Osteocyte (in vitro differentiated cells): ENCODE data around the gene ZDHHC3. TPM values are rescaled to one million over a fixed set of nuclear protein-coding genes. Genes with fewer than 3 reads are reported as not detected.

ENCODE experiments used
- DNase-seq: peaks from one replicate; pipeline ENCODE4 v3.0.0; 2021; ENCODE audit warnings: mixed read lengths; ENCODE audit not compliant: unreplicated experiment; ENCODE audit errors: extremely low spot score
- H3K27ac Mint-ChIP-seq: one replicate; pipeline ENCODE4 v1.8.0; 2021; ENCODE audit warnings: mild to moderate bottlenecking, mixed read lengths; ENCODE audit not compliant: unreplicated experiment
- H3K27me3 Mint-ChIP-seq: one replicate; pipeline ENCODE4 v1.8.0; 2021; ENCODE audit warnings: mixed read lengths; ENCODE audit not compliant: unreplicated experiment
- H3K36me3 Mint-ChIP-seq: one replicate; pipeline ENCODE4 v1.8.0; 2021; ENCODE audit warnings: mixed read lengths; ENCODE audit not compliant: unreplicated experiment
- H3K4me1 Mint-ChIP-seq: one replicate; pipeline ENCODE4 v1.8.0; 2021; ENCODE audit warnings: mixed read lengths; ENCODE audit not compliant: unreplicated experiment
- H3K4me3 Mint-ChIP-seq: one replicate; pipeline ENCODE4 v1.8.0; 2021; ENCODE audit warnings: mild to moderate bottlenecking, moderate library complexity, mixed read lengths; ENCODE audit not compliant: unreplicated experiment
- H3K9me3 Mint-ChIP-seq: one replicate; pipeline ENCODE4 v1.8.0; 2021; ENCODE audit warnings: mixed read lengths; ENCODE audit not compliant: unreplicated experiment
- total RNA-seq: library from RNA; stranded (reverse); gene quantifications from 2 replicates; pipeline ENCODE4 v1.2.1, GENCODE V29; 2021
- TF ChIP-seq, protein P1 (sequence below): fragments of 200-600 bp; sonication (generic); IDR thresholded peaks from 2 replicates; pipeline ENCODE4 v1.5.0; 2021; ENCODE audit warnings: antibody characterized with exemption, mild to moderate bottlenecking, moderate library complexity

The ZDHHC3 gene
- total RNA-seq, 1 donor from 2014 or later = 96.6 TPM

DNA sequence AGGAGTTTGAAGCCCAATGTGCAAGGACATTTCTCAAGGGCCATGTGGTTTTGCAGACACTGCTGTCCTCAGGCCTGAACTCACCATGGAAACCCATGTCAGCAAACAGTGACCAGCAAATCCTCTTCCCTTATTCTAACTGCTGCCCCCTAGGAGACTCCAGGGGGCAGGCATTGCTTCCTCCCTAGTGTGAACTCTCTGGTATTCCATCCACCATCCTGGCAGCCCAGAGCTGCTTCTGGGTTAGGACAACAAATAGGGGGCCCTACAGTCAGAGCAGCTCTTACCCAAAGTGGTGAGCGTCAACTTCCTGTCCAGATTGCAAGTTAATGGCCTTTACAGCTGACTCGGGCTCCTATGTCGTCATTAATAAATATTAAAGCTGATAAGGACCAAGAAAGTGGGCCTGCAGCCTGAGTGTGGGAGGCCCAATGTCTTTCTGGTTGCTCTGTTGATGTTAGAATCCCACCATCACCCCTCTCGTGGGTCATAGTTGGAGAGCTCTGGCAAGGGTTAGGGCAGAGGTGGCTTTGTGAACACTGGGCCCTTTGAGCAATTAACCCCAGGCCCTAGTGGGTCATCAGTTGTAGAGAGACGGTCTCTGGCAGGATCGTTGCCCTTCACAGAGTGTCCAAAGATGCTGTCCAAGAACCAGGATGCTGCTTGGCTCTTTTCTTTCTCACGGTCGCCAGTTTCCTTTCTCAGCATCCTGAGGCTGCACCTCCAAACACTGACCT lies 60.1 kb downstream of the ZDHHC3 start:
- TF ChIP-seq, protein P1, sequence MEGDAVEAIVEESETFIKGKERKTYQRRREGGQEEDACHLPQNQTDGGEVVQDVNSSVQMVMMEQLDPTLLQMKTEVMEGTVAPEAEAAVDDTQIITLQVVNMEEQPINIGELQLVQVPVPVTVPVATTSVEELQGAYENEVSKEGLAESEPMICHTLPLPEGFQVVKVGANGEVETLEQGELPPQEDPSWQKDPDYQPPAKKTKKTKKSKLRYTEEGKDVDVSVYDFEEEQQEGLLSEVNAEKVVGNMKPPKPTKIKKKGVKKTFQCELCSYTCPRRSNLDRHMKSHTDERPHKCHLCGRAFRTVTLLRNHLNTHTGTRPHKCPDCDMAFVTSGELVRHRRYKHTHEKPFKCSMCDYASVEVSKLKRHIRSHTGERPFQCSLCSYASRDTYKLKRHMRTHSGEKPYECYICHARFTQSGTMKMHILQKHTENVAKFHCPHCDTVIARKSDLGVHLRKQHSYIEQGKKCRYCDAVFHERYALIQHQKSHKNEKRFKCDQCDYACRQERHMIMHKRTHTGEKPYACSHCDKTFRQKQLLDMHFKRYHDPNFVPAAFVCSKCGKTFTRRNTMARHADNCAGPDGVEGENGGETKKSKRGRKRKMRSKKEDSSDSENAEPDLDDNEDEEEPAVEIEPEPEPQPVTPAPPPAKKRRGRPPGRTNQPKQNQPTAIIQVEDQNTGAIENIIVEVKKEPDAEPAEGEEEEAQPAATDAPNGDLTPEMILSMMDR = no peak
- Mint-ChIP-seq H3K36me3 (peaks cover 14% of the 10 kb centered on the region), H3K4me1 (peaks cover 11% of the 10 kb centered on the region), H3K4me3 (no peak overlapping the region), H3K9me3 (peaks cover 8% of the 10 kb centered on the region), H3K27me3 (no peaks in the 10 kb centered on the region), H3K27ac (no peak overlapping the region)
- DNase-seq = no peak

DNA sequence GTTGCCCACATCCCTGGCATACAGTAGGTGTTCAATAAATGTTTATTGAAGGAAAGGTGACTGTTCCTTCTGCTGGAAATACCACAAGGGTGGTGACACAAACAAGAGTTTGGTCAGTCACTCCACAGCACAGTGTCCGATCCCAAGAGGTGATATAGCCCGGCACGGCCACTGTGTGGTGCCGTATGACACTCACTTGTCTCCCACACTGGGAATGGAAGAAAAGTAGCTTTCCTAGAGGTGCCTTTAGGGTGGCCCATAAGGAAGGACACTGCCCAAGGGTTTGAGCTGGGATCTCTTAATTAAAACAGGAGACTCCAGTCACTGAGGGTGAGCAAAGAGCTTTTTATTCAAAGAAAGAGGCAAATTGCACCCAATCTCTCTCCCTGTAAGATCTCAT lies 61.0 kb downstream of the ZDHHC3 start:
- Mint-ChIP-seq H3K27me3 (no peaks in the 10 kb centered on the region), H3K4me1 (peaks cover 7% of the 10 kb centered on the region), H3K4me3 (no peak overlapping the region), H3K27ac (no peak overlapping the region), H3K9me3 (peaks cover 11% of the 10 kb centered on the region), H3K36me3 (peaks cover 12% of the 10 kb centered on the region)
- TF ChIP-seq, protein P1 = peak; percentile 48
- DNase-seq = no peak

DNA sequence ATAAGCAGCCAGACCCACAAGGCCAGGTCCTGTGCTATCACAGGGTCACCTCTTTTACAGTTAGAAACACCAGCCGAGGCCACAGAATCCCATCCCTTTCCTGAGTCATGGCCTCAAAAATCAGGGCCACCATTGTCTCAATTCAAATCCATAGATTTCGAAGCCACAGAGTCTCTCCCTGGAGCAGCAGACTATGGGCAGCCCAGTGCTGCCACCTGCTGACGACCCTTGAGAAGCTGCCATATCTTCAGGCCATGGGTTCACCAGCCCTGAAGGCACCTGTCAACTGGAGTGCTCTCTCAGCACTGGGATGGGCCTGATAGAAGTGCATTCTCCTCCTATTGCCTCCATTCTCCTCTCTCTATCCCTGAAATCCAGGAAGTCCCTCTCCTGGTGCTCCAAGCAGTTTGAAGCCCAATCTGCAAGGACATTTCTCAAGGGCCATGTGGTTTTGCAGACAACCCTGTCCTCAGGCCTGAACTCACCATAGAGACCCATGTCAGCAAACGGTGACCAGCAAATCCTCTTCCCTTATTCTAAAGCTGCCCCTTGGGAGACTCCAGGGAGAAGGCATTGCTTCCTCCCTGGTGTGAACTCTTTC lies 62.0 kb downstream of the ZDHHC3 start:
- Mint-ChIP-seq H3K4me3 (no peak overlapping the region), H3K27me3 (no peaks in the 10 kb centered on the region), H3K4me1 (peaks cover 6% of the 10 kb centered on the region), H3K27ac (no peak overlapping the region), H3K9me3 (peaks cover 11% of the 10 kb centered on the region), H3K36me3 (peaks cover 11% of the 10 kb centered on the region)
- no peak for DNase-seq
- TF ChIP-seq, protein P1 = peak; percentile 84

DNA sequence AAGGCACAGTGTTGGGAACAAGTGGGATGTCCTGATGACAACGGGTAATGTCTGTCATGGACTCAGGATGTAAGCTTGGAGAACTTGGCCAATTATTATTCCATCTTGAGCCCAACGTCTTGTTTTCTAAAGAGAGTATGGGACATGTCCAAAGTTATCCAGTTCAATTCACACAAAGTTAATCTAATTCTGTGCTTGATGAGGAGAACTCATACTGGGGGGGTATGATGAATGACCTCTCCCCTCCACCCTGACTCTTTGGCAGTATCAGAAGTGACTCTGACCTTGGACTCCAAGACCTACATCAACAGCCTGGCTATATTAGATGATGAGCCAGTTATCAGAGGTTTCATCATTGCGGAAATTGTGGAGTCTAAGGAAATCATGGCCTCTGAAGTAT lies 65.3 kb downstream of the ZDHHC3 start:
- H3K4me3 Mint-ChIP-seq = no peak overlapping the region

DNA sequence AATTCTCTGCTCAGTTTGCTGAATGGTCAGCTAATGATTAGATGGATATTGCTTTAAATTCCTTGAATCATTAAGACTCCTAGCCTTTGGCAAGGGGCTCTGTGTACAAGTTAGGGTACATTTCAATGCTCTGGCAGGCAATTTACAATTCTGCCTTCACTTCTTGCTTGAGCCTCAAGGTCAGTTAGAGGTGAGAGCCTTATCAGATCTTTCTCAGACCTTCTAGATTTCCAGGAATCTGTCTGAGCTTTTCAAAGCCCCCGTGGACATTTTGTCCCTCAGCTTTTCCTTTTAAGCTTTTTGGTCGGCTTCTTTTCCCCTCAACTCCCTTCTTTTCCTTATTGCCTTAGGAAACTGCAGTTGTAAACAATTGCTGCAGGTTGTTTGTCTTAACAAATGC lies 66.9 kb downstream of the ZDHHC3 start:
- Mint-ChIP-seq H3K9me3 (peaks cover 11% of the 10 kb centered on the region), H3K27me3 (no peaks in the 10 kb centered on the region), H3K27ac (no peak overlapping the region), H3K4me1 (peaks cover 16% of the 10 kb centered on the region), H3K4me3 (no peak overlapping the region), H3K36me3 (peaks cover 2% of the 10 kb centered on the region)
- TF ChIP-seq, protein P1 = no peak
- DNase-seq = no peak

More for the DNA sequence above, 65.3 kb downstream of the ZDHHC3 start:
- Mint-ChIP-seq H3K27ac (no peak overlapping the region), H3K36me3 (peaks cover 2% of the 10 kb centered on the region), H3K9me3 (peaks cover 11% of the 10 kb centered on the region), H3K4me1 (peaks cover 10% of the 10 kb centered on the region), H3K27me3 (no peaks in the 10 kb centered on the region)
- no peak for DNase-seq
- TF ChIP-seq, protein P1 = no peak
